SK-N-MC (cell line): ENCODE results near the gene ACTRT3.

ENCODE experiments used
- EZH2 ChIP-seq: fragments of 200-600 bp; sonication (generic); IDR thresholded peaks from one replicate; pipeline ENCODE4 v1.6.1; 2017; ENCODE audit warnings: antibody characterized with exemption
- POLR2AphosphoS5 ChIP-seq: IDR thresholded peaks from 2 replicates; pipeline ENCODE4 v1.6.1; 2012; ENCODE audit warnings: mild to moderate bottlenecking, low read depth, low read length, borderline replicate concordance

DNA sequence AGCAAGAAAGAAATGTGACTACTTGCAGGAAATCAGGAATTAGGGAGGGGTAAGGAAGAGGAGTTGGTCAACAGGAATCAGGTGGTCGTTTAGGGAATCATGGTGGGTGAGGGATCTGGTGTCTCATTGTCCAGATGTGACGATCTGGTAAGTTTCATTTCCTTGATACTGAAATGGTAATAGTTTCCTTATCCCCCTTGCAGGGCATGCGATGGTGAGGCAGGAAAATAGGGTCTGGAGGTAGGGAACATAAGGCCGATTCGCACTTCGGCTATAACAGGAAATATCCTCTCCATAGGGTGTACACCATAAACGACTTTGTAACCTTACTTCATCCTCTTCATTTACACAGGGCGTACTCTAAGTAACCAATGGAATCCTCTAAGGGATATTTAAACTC lies 43.9 kb upstream of the ACTRT3 start:
- TF ChIP-seq EZH2 (no peak), POLR2AphosphoS5 (no peak)
